ENCODE measurements around the gene TOX2.

TOX2 gene

DNA sequence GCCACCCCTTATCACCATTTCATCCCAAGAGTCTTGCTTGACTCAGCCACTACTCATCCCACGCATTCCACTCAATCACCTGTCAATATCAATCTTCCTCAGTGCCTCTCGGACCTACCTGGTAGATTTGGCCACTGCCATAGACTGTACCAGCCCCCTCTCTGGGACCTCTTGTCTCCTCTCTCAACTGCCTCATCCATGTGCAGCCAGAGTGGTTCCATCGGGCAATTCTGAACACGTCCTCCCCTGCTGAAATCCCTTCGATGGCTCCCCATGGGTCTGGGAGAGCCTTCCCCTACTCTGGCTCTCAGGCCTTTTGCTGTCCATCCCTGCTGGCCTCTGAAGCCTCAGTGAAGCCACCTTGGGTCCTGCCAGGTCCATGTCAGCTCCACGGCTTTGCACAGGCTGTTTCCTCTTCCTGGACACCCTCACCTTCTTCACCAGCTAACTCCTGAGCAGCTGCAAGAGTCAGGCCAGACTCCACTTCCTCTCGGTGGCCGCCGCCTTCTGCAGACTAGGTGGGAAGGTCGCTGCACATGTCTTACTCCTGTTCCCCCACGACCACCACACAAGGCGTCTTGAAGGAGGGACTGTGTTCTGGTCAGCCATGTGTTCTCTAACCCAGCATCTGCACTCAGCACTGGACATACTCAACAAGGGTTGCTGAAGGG lies 120.4 kb downstream of the TOX2 start:
- TF ChIP-seq, protein P1, sequence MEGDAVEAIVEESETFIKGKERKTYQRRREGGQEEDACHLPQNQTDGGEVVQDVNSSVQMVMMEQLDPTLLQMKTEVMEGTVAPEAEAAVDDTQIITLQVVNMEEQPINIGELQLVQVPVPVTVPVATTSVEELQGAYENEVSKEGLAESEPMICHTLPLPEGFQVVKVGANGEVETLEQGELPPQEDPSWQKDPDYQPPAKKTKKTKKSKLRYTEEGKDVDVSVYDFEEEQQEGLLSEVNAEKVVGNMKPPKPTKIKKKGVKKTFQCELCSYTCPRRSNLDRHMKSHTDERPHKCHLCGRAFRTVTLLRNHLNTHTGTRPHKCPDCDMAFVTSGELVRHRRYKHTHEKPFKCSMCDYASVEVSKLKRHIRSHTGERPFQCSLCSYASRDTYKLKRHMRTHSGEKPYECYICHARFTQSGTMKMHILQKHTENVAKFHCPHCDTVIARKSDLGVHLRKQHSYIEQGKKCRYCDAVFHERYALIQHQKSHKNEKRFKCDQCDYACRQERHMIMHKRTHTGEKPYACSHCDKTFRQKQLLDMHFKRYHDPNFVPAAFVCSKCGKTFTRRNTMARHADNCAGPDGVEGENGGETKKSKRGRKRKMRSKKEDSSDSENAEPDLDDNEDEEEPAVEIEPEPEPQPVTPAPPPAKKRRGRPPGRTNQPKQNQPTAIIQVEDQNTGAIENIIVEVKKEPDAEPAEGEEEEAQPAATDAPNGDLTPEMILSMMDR (conservative IDR thresholded peaks at IDR 0.05; ENCODE audit: low read length) = no peak
- no peak overlapping the region for H3K4me3 ChIP-seq (ENCODE audit: low read length)
- DNase-seq (ENCODE audit: low read depth) = no peak

DNA sequence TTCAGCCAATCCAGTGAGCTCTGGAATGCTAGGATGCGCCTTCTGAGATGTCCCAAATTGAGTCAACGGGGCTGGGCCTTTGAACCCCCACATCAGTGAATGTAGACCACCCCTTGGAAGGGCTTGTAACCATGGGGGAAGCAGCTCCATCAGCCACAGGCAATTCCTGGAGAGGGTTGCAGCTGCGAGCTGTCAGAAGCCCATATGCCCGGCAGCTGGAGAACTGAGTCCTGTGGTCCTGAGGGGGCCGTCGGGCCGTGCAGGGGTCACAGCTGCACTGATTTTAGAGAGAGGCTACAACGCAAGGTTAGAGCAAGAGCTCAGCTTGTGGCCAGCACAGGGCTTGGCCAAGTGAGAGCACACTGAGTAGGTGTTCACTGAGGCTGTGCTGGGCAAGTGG lies 121.3 kb downstream of the TOX2 start:
- TF ChIP-seq, protein P1 (conservative IDR thresholded peaks at IDR 0.05; ENCODE audit: low read length) = no peak
- H3K4me3 ChIP-seq (ENCODE audit: low read length) = no peak overlapping the region
- DNase-seq (ENCODE audit: low read depth) = no peak

DNA sequence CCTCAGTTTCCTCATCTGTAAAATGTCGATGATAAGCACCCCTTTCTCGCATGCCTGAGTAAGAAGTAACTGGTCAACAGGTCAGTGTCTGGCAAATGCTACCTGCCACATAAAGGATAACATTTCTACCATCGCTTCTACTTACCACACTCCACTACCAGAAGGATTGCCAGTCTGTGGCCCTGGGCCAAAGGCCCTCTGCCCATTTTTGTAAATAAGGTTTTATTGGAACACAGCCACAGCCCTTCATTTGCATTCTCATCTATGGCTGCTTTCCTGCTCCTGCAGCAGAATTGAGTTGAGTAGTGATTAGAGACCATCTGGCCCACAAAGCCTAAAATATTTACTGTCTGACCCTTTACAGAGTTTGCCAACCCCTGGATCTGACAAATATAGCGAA lies 121.8 kb downstream of the TOX2 start:
- TF ChIP-seq, protein P1 (conservative IDR thresholded peaks at IDR 0.05; ENCODE audit: low read length) = no peak
- no peak for DNase-seq (ENCODE audit: low read depth)
- no peak overlapping the region for H3K4me3 ChIP-seq (ENCODE audit: low read length)

DNA sequence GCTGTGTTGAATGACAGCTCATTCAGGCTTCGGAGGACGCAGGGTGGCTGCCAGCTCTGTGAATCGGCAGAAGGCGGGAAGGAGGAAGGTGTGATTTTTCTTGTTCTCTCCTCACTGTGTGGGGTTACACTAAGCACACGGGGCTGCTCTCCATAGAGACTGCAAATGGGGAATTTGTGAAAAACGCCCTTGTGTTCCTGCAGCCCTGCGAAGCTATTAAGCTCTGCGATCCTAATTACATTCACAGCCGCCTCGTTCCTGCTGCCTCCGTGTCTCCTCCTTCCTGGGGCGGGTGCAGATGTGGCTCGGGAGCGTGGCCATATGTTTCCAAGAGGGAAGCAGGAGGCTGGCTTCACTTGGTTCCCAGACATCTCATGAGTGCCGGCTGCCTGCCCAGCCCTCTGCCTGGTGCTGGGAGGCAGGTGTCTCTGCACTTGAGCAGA lies 124.0 kb downstream of the TOX2 start:
- no peak overlapping the region for H3K4me3 ChIP-seq (ENCODE audit: low read length)
- peak; percentile 37 for DNase-seq (ENCODE audit: low read depth)
- TF ChIP-seq, protein P1 (conservative IDR thresholded peaks at IDR 0.05; ENCODE audit: low read length) = no peak

DNA sequence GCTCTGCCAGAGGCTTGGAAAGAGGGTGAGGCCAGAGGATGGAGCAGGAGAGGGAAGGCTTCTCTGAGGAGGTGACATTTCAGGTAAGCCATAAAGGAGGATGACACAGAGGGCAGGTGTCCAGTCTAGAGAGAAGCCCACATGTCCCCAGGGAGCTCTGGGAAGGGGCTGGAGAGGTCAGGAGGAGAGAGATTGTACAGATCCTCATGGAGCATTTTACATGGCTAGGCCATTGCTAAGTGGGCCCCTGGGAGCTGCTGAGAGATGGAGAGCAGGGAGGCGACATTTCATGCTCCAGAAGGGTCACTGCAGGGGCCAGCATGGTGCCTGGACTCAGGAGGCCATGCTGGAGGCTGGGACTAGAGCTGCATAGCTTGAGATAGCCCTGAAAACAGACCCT lies 124.5 kb downstream of the TOX2 start:
- TF ChIP-seq, protein P1 (conservative IDR thresholded peaks at IDR 0.05; ENCODE audit: low read length) = no peak
- no peak overlapping the region for H3K4me3 ChIP-seq (ENCODE audit: low read length)
- no peak for DNase-seq (ENCODE audit: low read depth)

DNA sequence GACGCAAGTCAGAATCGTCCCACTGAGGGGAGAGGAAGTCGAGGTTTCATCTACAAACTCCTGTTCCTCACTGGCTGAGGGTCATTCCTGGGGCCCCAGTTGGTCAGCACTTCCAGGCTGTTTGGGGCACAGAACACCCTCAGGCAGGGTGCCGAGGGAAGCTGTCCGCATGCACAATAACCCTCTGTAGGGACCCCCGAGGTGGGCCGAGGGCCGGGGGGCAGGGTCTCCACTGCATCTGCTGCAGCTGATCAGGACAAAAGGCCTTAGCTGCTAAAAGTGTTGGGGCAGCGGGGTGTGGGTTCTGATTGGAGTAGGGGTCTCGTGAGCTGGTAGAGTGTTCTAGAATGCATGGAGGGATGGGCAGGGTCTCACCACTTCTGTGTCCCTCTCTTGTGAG lies 125.1 kb downstream of the TOX2 start:
- H3K4me3 ChIP-seq (ENCODE audit: low read length) = no peak overlapping the region
- DNase-seq (ENCODE audit: low read depth) = no peak
- TF ChIP-seq, protein P1 (conservative IDR thresholded peaks at IDR 0.05; ENCODE audit: low read length) = no peak

DNA sequence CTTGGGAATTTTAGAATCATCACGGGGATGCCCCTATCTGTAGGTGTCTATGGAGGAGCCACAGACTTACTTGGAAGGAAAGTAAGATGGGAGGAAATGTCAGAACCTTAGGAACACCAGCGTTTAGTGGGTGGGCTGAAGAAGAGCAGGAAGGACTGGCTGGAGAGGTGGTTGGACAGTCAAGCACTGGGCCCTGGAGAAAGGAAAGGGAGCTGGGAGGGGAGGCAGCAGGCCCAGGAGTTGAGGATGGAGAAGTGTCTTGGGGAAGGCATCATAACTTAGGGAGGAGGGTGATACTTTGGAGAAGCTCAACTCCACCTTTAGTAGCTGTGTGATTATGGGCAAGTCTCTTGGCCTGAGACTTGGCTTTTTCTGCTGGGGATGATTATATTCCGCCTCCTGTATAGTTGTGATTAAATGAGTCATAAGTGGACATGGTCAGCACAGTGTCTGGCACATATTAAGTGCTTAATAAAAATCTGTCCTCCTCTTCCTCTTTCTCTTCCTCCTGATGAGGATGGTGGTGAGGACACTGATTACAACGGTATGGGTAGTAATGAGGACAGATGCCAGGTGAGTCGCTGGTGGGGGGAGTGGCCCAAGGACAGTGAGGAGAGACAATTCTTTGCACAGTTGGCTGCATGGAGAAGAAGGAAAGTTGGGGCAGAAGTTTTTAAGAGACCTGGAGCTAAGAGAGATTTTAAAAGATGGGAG lies 125.7 kb downstream of the TOX2 start:
- no peak for DNase-seq (ENCODE audit: low read depth)
- TF ChIP-seq, protein P1 (conservative IDR thresholded peaks at IDR 0.05; ENCODE audit: low read length) = no peak
- no peak overlapping the region for H3K4me3 ChIP-seq (ENCODE audit: low read length)

All from AG10803 (cell line).